ENCODE results near the gene MND1.

GRCh38 chr4:153432965-153433753 lies 88.7 kb downstream of the MND1 start:
- TF ChIP-seq CTCF (conservative IDR thresholded peaks at IDR 0.05; ENCODE audit: low read depth, low read length) (peak; percentile 85), EZH2phosphoT487 (IDR thresholded peaks at IDR 0.05; ENCODE audit: borderline replicate concordance, low read length) (no peak)
